ENCODE data around the gene ZNF789.

ZNF789 gene

DNA sequence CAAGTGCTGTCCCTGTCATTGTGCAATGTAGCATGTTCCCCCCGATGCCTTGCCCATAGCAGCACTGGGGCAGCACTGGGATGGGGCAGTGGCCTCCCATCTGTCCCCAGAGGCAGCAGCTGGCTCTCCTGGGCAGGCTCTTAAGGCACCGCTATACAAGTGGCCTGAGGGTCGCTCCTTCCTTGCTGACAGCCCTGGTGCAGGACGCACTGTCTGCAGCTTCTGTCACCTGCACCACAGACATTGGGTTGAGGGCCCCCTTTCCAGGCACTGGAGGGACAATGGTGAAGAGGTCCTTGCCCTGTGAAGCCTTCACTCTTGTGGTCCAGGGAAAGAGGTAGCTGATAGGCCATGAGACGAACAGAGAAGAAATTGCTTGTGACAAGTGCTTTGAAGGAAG, 23.4 kb upstream of the ZNF789 start:
- no peak for DNase-seq (ENCODE audit: low read depth)
- TF ChIP-seq, protein P1, sequence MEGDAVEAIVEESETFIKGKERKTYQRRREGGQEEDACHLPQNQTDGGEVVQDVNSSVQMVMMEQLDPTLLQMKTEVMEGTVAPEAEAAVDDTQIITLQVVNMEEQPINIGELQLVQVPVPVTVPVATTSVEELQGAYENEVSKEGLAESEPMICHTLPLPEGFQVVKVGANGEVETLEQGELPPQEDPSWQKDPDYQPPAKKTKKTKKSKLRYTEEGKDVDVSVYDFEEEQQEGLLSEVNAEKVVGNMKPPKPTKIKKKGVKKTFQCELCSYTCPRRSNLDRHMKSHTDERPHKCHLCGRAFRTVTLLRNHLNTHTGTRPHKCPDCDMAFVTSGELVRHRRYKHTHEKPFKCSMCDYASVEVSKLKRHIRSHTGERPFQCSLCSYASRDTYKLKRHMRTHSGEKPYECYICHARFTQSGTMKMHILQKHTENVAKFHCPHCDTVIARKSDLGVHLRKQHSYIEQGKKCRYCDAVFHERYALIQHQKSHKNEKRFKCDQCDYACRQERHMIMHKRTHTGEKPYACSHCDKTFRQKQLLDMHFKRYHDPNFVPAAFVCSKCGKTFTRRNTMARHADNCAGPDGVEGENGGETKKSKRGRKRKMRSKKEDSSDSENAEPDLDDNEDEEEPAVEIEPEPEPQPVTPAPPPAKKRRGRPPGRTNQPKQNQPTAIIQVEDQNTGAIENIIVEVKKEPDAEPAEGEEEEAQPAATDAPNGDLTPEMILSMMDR (IDR thresholded peaks at IDR 0.05; ENCODE audit: low read depth, low read length, missing control alignments) = no peak
- in situ Hi-C loops (cut with HindIII; ENCODE audit: low sequenced_read_pairs) = no loop called here
- H3K4me3 ChIP-seq (ENCODE audit: low read depth, low read length) = no peak overlapping the region

- TF ChIP-seq, protein P1 (IDR thresholded peaks at IDR 0.05; ENCODE audit: low read depth, low read length, missing control alignments) = no peak
- no peak overlapping the region for H3K4me3 ChIP-seq (ENCODE audit: low read depth, low read length)
- in situ Hi-C loops (cut with HindIII; ENCODE audit: low sequenced_read_pairs) = no loop called here
- DNase-seq (ENCODE audit: low read depth) = no peak
Measured at GRCh38 chr7:99451936-99452335, 20.8 kb upstream of the ZNF789 start.

- in situ Hi-C loops (cut with HindIII; ENCODE audit: low sequenced_read_pairs) = no loop called here
- TF ChIP-seq, protein P1 (IDR thresholded peaks at IDR 0.05; ENCODE audit: low read depth, low read length, missing control alignments) = no peak
- DNase-seq (ENCODE audit: low read depth) = no peak
- H3K4me3 ChIP-seq (ENCODE audit: low read depth, low read length) = no peak overlapping the region
Measured at GRCh38 chr7:99452541-99452940, 20.1 kb upstream of the ZNF789 start.

DNA sequence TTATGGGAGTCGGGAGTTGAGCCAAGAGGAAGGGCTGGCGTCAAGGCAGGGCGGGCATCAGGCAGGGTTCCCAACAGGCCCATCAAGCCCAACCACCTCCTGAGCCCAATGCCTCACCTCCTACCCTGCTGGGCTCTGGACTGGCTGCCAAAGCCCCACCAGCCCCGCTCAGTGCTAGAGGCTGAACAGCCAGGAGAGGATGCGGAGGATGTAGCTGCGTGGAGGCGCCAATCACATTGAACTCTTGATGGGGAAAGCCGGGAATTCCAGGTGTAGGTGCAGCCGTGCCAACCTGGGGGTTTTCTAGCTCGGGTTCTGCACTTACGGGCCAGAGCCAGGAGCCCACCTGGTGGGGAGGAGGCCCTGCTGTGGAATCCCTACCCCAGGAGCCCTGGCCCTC, 19.6 kb upstream of the ZNF789 start:
- no peak overlapping the region for H3K4me3 ChIP-seq (ENCODE audit: low read depth, low read length)
- in situ Hi-C loops (cut with HindIII; ENCODE audit: low sequenced_read_pairs) = no loop called here
- no peak for DNase-seq (ENCODE audit: low read depth)
- TF ChIP-seq, protein P1 (IDR thresholded peaks at IDR 0.05; ENCODE audit: low read depth, low read length, missing control alignments) = no peak

- no peak overlapping the region for H3K4me3 ChIP-seq (ENCODE audit: low read depth, low read length)
- DNase-seq (ENCODE audit: low read depth) = no peak
- in situ Hi-C loops (cut with HindIII; ENCODE audit: low sequenced_read_pairs) = no loop called here
- TF ChIP-seq, protein P1 (IDR thresholded peaks at IDR 0.05; ENCODE audit: low read depth, low read length, missing control alignments) = no peak
Measured at GRCh38 chr7:99455874-99456273, 16.8 kb upstream of the ZNF789 start.

DNA sequence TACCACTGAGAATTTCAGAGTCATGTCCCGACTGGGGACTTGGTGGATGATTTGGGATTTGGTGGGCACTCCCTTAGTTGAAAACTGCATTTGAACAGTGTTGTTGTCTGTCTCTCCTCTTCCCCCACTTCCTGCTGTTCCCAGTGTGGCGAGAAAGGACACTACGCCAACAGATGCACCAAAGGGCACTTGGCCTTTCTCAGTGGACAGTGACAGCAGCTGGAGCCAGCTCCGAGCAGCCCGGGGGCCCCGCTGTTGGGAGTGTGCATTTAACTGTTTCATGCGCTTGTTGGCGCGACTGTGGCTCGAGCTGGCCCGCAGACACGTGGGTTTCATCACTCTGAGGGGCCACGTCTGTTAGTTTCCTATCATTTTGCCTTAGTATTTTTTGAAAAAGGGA, 16.4 kb upstream of the ZNF789 start:
- no peak for DNase-seq (ENCODE audit: low read depth)
- in situ Hi-C loops (cut with HindIII; ENCODE audit: low sequenced_read_pairs) = no loop called here
- TF ChIP-seq, protein P1 (IDR thresholded peaks at IDR 0.05; ENCODE audit: low read depth, low read length, missing control alignments) = no peak
- no peak overlapping the region for H3K4me3 ChIP-seq (ENCODE audit: low read depth, low read length)
